ENCODE results near the gene UBAP1. TPM values are rescaled to one million over a fixed set of nuclear protein-coding genes. Genes with fewer than 3 reads are reported as not detected.

The UBAP1 gene
- total and polyA plus RNA-seq, 8 donors: 40.5 to 54.1 (median 48.8) TPM

DNA sequence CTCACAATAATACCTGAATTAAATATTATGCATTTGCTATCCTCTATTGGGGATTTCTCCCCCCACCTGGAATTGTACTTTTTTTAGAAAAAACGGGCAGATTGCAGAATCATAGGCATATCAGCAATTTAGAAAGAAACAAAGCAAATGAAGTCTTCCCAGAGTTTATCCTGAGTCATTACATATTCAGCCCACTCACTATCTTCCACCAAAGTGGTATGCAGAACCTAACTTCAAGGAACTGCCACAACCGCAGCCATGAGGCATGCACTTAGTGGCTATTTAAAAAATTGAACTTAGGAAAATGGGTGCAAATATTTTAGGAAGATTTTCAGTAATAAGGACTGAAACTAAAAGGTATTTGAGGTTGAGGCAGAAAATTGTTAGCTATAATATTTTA, 48.6 kb downstream of the UBAP1 start:
- Histone ChIP-seq H3K27me3 (no peaks in the 10 kb centered on the region), H3K36me3 (peaks cover 0 to 29% of the 10 kb centered on the region in 2 donors), H3K27ac (no peak overlapping the region), H3K9me3 (no peaks in the 10 kb centered on the region), H3K4me1 (peaks cover 0 to under 1% of the 10 kb centered on the region in 2 donors), H3K4me3 (no peak overlapping the region)
- ATAC-seq (no peak), DNase-seq (no peak)
- intact Hi-C loops (cut with DNase I): no loop called here
- TF ChIP-seq, protein P1, sequence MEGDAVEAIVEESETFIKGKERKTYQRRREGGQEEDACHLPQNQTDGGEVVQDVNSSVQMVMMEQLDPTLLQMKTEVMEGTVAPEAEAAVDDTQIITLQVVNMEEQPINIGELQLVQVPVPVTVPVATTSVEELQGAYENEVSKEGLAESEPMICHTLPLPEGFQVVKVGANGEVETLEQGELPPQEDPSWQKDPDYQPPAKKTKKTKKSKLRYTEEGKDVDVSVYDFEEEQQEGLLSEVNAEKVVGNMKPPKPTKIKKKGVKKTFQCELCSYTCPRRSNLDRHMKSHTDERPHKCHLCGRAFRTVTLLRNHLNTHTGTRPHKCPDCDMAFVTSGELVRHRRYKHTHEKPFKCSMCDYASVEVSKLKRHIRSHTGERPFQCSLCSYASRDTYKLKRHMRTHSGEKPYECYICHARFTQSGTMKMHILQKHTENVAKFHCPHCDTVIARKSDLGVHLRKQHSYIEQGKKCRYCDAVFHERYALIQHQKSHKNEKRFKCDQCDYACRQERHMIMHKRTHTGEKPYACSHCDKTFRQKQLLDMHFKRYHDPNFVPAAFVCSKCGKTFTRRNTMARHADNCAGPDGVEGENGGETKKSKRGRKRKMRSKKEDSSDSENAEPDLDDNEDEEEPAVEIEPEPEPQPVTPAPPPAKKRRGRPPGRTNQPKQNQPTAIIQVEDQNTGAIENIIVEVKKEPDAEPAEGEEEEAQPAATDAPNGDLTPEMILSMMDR (IDR thresholded peaks at IDR 0.05): no peak

DNA sequence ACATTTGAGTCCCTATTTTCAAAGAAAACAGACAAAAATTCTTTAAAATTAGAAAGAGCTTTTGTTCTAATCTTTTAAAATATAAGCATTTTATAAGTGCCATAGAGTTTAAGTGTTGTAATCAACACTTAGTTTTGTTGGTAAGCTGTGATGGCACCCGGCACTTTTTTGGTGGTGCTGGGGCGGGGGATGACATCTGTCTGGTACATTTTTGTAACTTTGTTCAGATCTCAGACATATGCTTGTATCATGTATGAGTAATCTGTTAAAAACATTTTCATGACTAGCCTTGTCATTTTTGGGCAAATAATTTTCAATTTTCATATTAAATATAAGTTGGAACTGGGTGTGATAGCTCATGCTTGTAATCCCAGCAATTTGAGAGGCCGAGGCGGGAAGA, 51.7 kb downstream of the UBAP1 start:
- DNase-seq: no peak
- no peak for ATAC-seq

DNA sequence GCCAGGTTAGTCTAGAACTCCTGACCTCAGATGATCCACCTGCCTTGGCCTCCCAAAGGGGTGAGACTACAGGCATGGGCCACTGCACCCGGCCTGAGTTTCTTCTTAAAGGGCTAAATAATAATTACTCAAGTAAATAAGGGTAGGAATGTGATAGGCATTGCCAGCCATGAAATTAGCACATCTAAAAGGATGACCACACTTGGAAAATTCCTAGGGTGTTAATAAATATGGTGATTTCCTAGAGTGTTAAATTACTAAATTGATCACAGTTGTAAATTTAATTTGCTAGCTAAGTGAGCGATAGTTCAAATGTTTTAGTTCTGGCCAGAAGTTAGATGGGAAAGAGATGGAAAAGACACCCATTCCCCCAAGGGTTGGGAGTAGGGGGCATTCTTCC, 53.4 kb downstream of the UBAP1 start:
- TF ChIP-seq, protein P1 (IDR thresholded peaks at IDR 0.05): no peak
- peaks cover 0 to 44% of the 10 kb centered on the region in 2 donors for H3K36me3 ChIP-seq
- H3K4me3 ChIP-seq: no peak overlapping the region
- no peaks in the 10 kb centered on the region for H3K27me3 ChIP-seq
- DNase-seq: no peak
- H3K27ac ChIP-seq: no peak overlapping the region
- H3K4me1 ChIP-seq: peaks cover 0 to 3% of the 10 kb centered on the region in 2 donors
- no peak for ATAC-seq
- H3K9me3 ChIP-seq: no peaks in the 10 kb centered on the region
- intact Hi-C loops (cut with DNase I): no loop called here

More for the DNA sequence above, 51.7 kb downstream of the UBAP1 start:
- Histone ChIP-seq H3K36me3 (peaks cover 0 to 28% of the 10 kb centered on the region in 2 donors), H3K4me3 (no peak overlapping the region), H3K9me3 (no peaks in the 10 kb centered on the region), H3K27ac (no peak overlapping the region), H3K27me3 (no peaks in the 10 kb centered on the region), H3K4me1 (peaks cover 0 to 3% of the 10 kb centered on the region in 2 donors)
- TF ChIP-seq, protein P1 (IDR thresholded peaks at IDR 0.05): no peak
- intact Hi-C loops (cut with DNase I): no loop called here

DNA sequence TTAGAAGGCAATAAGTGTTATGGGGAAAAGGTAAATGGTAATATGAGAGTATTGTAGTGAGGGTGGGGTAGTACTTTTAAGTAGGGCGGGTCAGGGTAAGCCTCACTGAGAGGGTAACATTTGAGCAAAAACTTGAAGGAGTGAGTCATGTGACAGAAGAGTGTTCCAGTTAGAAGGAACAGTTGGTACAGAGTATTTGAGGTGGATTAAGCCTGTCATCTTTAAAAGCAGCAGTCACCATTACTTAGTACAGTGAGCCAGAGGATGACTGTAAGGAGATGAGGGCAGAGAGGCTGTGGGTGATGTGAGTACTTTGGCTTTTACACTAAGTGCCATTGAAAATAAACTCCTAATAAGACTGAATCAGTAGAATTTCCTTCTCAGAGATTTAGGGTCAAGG, 54.8 kb downstream of the UBAP1 start:
- Histone ChIP-seq H3K27me3 (no peaks in the 10 kb centered on the region), H3K9me3 (no peaks in the 10 kb centered on the region), H3K4me1 (peaks cover 0 to 3% of the 10 kb centered on the region in 2 donors), H3K36me3 (peaks cover 0 to 54% of the 10 kb centered on the region in 2 donors), H3K27ac (no peak overlapping the region), H3K4me3 (no peak overlapping the region)
- DNase-seq: no peak
- intact Hi-C loops (cut with DNase I): no loop called here
- TF ChIP-seq, protein P1 (IDR thresholded peaks at IDR 0.05): no peak
- peak; percentile 90 for ATAC-seq

DNA sequence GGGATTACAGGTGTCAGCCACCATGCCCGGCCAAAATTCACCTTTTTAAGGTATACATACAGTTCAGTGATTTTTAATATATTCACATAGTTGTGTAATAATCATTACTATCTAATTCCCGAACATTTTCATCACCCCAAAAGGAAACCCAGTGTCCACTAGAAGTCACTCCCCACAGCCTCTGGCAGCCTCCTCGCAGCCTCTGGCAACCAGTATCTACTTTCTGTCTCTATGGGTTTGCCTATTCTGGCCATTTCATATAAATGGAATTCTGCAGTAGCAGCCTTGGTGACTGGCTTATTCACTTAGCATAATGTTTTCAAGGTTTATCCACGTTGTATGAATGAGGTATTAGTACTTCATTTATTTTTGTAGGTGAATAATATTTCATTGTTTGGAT, 59.0 kb downstream of the UBAP1 start:
- H3K9me3 ChIP-seq: no peaks in the 10 kb centered on the region
- ATAC-seq (no peak), DNase-seq (peak in 1 of 4 donors; percentile 24)
- TF ChIP-seq, protein P1 (IDR thresholded peaks at IDR 0.05): no peak
- H3K27me3 ChIP-seq: no peaks in the 10 kb centered on the region
- H3K4me3 ChIP-seq: no peak overlapping the region
- intact Hi-C loops (cut with DNase I): no loop called here
- peaks cover 0 to 68% of the 10 kb centered on the region in 2 donors for H3K36me3 ChIP-seq
- no peak overlapping the region for H3K27ac ChIP-seq
- H3K4me1 ChIP-seq: peaks cover 5 to 8% of the 10 kb centered on the region in 2 donors

Data from left lung (tissue), 10 donors.